ENCODE measurements around the gene DMD.

Gene DMD

GRCh38 chrX:31889088-31889487 lies 1322.3 kb downstream of the DMD start:
- H3K27me3 ChIP-seq (replicated peaks; ENCODE audit: control insufficient read depth, insufficient read depth, low read length, poor library complexity, severe bottlenecking): no peaks in the 10 kb centered on the region
- H3K4me3 ChIP-seq (ENCODE audit: insufficient read depth, low read depth, low read length, poor library complexity, severe bottlenecking): no peak overlapping the region
- no peaks in the 10 kb centered on the region for H3K9me3 ChIP-seq (ENCODE audit: control insufficient read depth, low read length)
- no peaks in the 10 kb centered on the region for H3K36me3 ChIP-seq (ENCODE audit: control insufficient read depth, insufficient read depth, low read length)
- DNase-seq: no peak
- H3K4me1 ChIP-seq (ENCODE audit: control insufficient read depth, insufficient read depth, low read length, poor library complexity, severe bottlenecking): no peaks in the 10 kb centered on the region
- no peak overlapping the region for H3K27ac ChIP-seq (ENCODE audit: insufficient read depth, low read length, poor library complexity, severe bottlenecking)

- H3K36me3 ChIP-seq (ENCODE audit: control insufficient read depth, insufficient read depth, low read length): no peaks in the 10 kb centered on the region
These were observed 1326.8 kb downstream of the DMD start for GRCh38 chrX:31884535-31884934.

GRCh38 chrX:31872007-31872406 lies 1339.3 kb downstream of the DMD start:
- Histone ChIP-seq H3K27me3 (replicated peaks; ENCODE audit: control insufficient read depth, insufficient read depth, low read length, poor library complexity, severe bottlenecking) (no peaks in the 10 kb centered on the region), H3K27ac (ENCODE audit: insufficient read depth, low read length, poor library complexity, severe bottlenecking) (no peak overlapping the region), H3K4me3 (ENCODE audit: insufficient read depth, low read depth, low read length, poor library complexity, severe bottlenecking) (no peak overlapping the region), H3K4me1 (ENCODE audit: control insufficient read depth, insufficient read depth, low read length, poor library complexity, severe bottlenecking) (no peaks in the 10 kb centered on the region), H3K36me3 (ENCODE audit: control insufficient read depth, insufficient read depth, low read length) (no peaks in the 10 kb centered on the region), H3K9me3 (ENCODE audit: control insufficient read depth, low read length) (no peaks in the 10 kb centered on the region)
- DNase-seq: no peak

More at GRCh38 chrX:31884535-31884934, 1326.8 kb downstream of the DMD start:
- H3K4me1 ChIP-seq (ENCODE audit: control insufficient read depth, insufficient read depth, low read length, poor library complexity, severe bottlenecking): no peaks in the 10 kb centered on the region
- no peak overlapping the region for H3K4me3 ChIP-seq (ENCODE audit: insufficient read depth, low read depth, low read length, poor library complexity, severe bottlenecking)
- no peak for DNase-seq
- H3K9me3 ChIP-seq (ENCODE audit: control insufficient read depth, low read length): no peaks in the 10 kb centered on the region
- H3K27ac ChIP-seq (ENCODE audit: insufficient read depth, low read length, poor library complexity, severe bottlenecking): no peak overlapping the region
- no peaks in the 10 kb centered on the region for H3K27me3 ChIP-seq (replicated peaks; ENCODE audit: control insufficient read depth, insufficient read depth, low read length, poor library complexity, severe bottlenecking)

- no peaks in the 10 kb centered on the region for H3K4me1 ChIP-seq (ENCODE audit: control insufficient read depth, insufficient read depth, low read length, poor library complexity, severe bottlenecking)
- H3K4me3 ChIP-seq (ENCODE audit: insufficient read depth, low read depth, low read length, poor library complexity, severe bottlenecking): no peak overlapping the region
- H3K9me3 ChIP-seq (ENCODE audit: control insufficient read depth, low read length): no peaks in the 10 kb centered on the region
- no peak for DNase-seq
- H3K27ac ChIP-seq (ENCODE audit: insufficient read depth, low read length, poor library complexity, severe bottlenecking): no peak overlapping the region
- H3K27me3 ChIP-seq (replicated peaks; ENCODE audit: control insufficient read depth, insufficient read depth, low read length, poor library complexity, severe bottlenecking): no peaks in the 10 kb centered on the region
- H3K36me3 ChIP-seq (ENCODE audit: control insufficient read depth, insufficient read depth, low read length): no peaks in the 10 kb centered on the region
These were observed 1341.1 kb downstream of the DMD start for GRCh38 chrX:31870267-31870666.

GRCh38 chrX:31860686-31861085 lies 1350.7 kb downstream of the DMD start:
- DNase-seq: no peak
- Histone ChIP-seq H3K4me3 (ENCODE audit: insufficient read depth, low read depth, low read length, poor library complexity, severe bottlenecking) (no peak overlapping the region), H3K9me3 (ENCODE audit: control insufficient read depth, low read length) (no peaks in the 10 kb centered on the region), H3K27me3 (replicated peaks; ENCODE audit: control insufficient read depth, insufficient read depth, low read length, poor library complexity, severe bottlenecking) (no peaks in the 10 kb centered on the region), H3K36me3 (ENCODE audit: control insufficient read depth, insufficient read depth, low read length) (no peaks in the 10 kb centered on the region), H3K27ac (ENCODE audit: insufficient read depth, low read length, poor library complexity, severe bottlenecking) (no peak overlapping the region), H3K4me1 (ENCODE audit: control insufficient read depth, insufficient read depth, low read length, poor library complexity, severe bottlenecking) (no peaks in the 10 kb centered on the region)

GRCh38 chrX:31858915-31859314 lies 1352.4 kb downstream of the DMD start:
- Histone ChIP-seq H3K36me3 (ENCODE audit: control insufficient read depth, insufficient read depth, low read length) (no peaks in the 10 kb centered on the region), H3K27me3 (replicated peaks; ENCODE audit: control insufficient read depth, insufficient read depth, low read length, poor library complexity, severe bottlenecking) (no peaks in the 10 kb centered on the region), H3K9me3 (ENCODE audit: control insufficient read depth, low read length) (no peaks in the 10 kb centered on the region), H3K4me1 (ENCODE audit: control insufficient read depth, insufficient read depth, low read length, poor library complexity, severe bottlenecking) (no peaks in the 10 kb centered on the region), H3K27ac (ENCODE audit: insufficient read depth, low read length, poor library complexity, severe bottlenecking) (no peak overlapping the region), H3K4me3 (ENCODE audit: insufficient read depth, low read depth, low read length, poor library complexity, severe bottlenecking) (no peak overlapping the region)
- no peak for DNase-seq

GRCh38 chrX:31854716-31855115 lies 1356.6 kb downstream of the DMD start:
- Histone ChIP-seq H3K4me3 (ENCODE audit: insufficient read depth, low read depth, low read length, poor library complexity, severe bottlenecking) (no peak overlapping the region), H3K36me3 (ENCODE audit: control insufficient read depth, insufficient read depth, low read length) (no peaks in the 10 kb centered on the region), H3K9me3 (ENCODE audit: control insufficient read depth, low read length) (no peaks in the 10 kb centered on the region), H3K4me1 (ENCODE audit: control insufficient read depth, insufficient read depth, low read length, poor library complexity, severe bottlenecking) (no peaks in the 10 kb centered on the region), H3K27ac (ENCODE audit: insufficient read depth, low read length, poor library complexity, severe bottlenecking) (no peak overlapping the region), H3K27me3 (replicated peaks; ENCODE audit: control insufficient read depth, insufficient read depth, low read length, poor library complexity, severe bottlenecking) (no peaks in the 10 kb centered on the region)
- no peak for DNase-seq

- Histone ChIP-seq H3K36me3 (ENCODE audit: control insufficient read depth, insufficient read depth, low read length) (no peaks in the 10 kb centered on the region), H3K27ac (ENCODE audit: insufficient read depth, low read length, poor library complexity, severe bottlenecking) (no peak overlapping the region), H3K27me3 (replicated peaks; ENCODE audit: control insufficient read depth, insufficient read depth, low read length, poor library complexity, severe bottlenecking) (no peaks in the 10 kb centered on the region), H3K4me1 (ENCODE audit: control insufficient read depth, insufficient read depth, low read length, poor library complexity, severe bottlenecking) (no peaks in the 10 kb centered on the region), H3K4me3 (ENCODE audit: insufficient read depth, low read depth, low read length, poor library complexity, severe bottlenecking) (no peak overlapping the region), H3K9me3 (ENCODE audit: control insufficient read depth, low read length) (no peaks in the 10 kb centered on the region)
- DNase-seq: no peak
These were observed 1359.6 kb downstream of the DMD start for GRCh38 chrX:31851761-31852160.

- H3K36me3 ChIP-seq (ENCODE audit: control insufficient read depth, insufficient read depth, low read length): no peaks in the 10 kb centered on the region
- H3K27ac ChIP-seq (ENCODE audit: insufficient read depth, low read length, poor library complexity, severe bottlenecking): no peak overlapping the region
- no peaks in the 10 kb centered on the region for H3K4me1 ChIP-seq (ENCODE audit: control insufficient read depth, insufficient read depth, low read length, poor library complexity, severe bottlenecking)
- no peaks in the 10 kb centered on the region for H3K9me3 ChIP-seq (ENCODE audit: control insufficient read depth, low read length)
- H3K4me3 ChIP-seq (ENCODE audit: insufficient read depth, low read depth, low read length, poor library complexity, severe bottlenecking): no peak overlapping the region
- no peaks in the 10 kb centered on the region for H3K27me3 ChIP-seq (replicated peaks; ENCODE audit: control insufficient read depth, insufficient read depth, low read length, poor library complexity, severe bottlenecking)
- no peak for DNase-seq
These were observed 1363.6 kb downstream of the DMD start for GRCh38 chrX:31847773-31848172.

- no peaks in the 10 kb centered on the region for H3K36me3 ChIP-seq (ENCODE audit: control insufficient read depth, insufficient read depth, low read length)
- H3K9me3 ChIP-seq (ENCODE audit: control insufficient read depth, low read length): no peaks in the 10 kb centered on the region
- no peak overlapping the region for H3K27ac ChIP-seq (ENCODE audit: insufficient read depth, low read length, poor library complexity, severe bottlenecking)
- no peaks in the 10 kb centered on the region for H3K4me1 ChIP-seq (ENCODE audit: control insufficient read depth, insufficient read depth, low read length, poor library complexity, severe bottlenecking)
- no peak overlapping the region for H3K4me3 ChIP-seq (ENCODE audit: insufficient read depth, low read depth, low read length, poor library complexity, severe bottlenecking)
- H3K27me3 ChIP-seq (replicated peaks; ENCODE audit: control insufficient read depth, insufficient read depth, low read length, poor library complexity, severe bottlenecking): no peaks in the 10 kb centered on the region
- DNase-seq: no peak
These were observed 1366.3 kb downstream of the DMD start for GRCh38 chrX:31845003-31845402.

- H3K27ac ChIP-seq (ENCODE audit: insufficient read depth, low read length, poor library complexity, severe bottlenecking): no peak overlapping the region
- no peaks in the 10 kb centered on the region for H3K9me3 ChIP-seq (ENCODE audit: control insufficient read depth, low read length)
- no peak for DNase-seq
- no peaks in the 10 kb centered on the region for H3K4me1 ChIP-seq (ENCODE audit: control insufficient read depth, insufficient read depth, low read length, poor library complexity, severe bottlenecking)
- no peak overlapping the region for H3K4me3 ChIP-seq (ENCODE audit: insufficient read depth, low read depth, low read length, poor library complexity, severe bottlenecking)
- H3K27me3 ChIP-seq (replicated peaks; ENCODE audit: control insufficient read depth, insufficient read depth, low read length, poor library complexity, severe bottlenecking): no peaks in the 10 kb centered on the region
- no peaks in the 10 kb centered on the region for H3K36me3 ChIP-seq (ENCODE audit: control insufficient read depth, insufficient read depth, low read length)
These were observed 1372.7 kb downstream of the DMD start for GRCh38 chrX:31838617-31839016.
